CD4-positive, alpha-beta T cell treated with Interferon gamma for 1 hour (primary cell): Measurements from ENCODE around the gene TFCP2L1.

Source experiments
- DNase-seq: peaks from one replicate; pipeline ENCODE4 v3.0.0-alpha.2; 2020

Gene TFCP2L1

DNA sequence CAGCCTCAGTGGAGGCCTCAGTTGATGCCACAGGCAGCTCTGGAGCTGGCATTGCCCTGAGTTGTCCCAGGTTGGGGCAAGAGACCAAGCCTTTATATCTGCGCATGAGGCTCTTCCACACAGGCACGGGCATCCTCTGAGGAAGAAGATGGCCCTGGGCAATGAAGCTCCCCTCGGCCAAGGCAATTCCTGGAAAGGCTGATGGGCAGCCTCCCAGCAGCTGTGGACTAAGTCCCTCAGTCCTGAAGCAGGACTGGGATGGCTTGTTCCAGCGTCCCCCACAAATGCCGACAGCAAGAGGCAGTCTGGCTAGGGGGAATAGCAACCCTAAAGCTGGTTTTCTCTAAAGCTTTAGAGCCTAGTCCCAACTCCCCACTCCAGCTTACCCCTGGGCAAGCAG, 90.0 kb downstream of the TFCP2L1 start:
- DNase-seq = no peak

GRCh38 chr2:121194626-121195025, 90.4 kb downstream of the TFCP2L1 start:
- DNase-seq = no peak

DNA sequence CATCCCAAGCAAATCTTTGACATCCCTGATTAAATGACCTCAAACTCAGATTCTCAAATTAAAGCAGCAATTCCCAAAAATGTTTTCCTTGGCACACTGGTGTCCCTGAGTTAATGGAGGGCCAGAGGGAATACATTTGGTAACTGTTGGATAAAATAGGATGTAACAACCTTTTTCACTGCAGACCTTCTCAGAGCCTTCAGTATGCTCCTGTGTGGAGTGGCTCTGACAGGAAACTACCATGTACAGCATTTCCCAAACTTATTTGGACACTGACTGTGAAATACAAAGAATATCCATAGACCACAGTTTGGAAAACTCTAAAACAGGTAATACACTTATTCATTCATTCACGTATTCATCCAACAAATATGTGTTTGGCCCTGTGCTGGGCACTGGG, 91.8 kb downstream of the TFCP2L1 start:
- DNase-seq = no peak

DNA sequence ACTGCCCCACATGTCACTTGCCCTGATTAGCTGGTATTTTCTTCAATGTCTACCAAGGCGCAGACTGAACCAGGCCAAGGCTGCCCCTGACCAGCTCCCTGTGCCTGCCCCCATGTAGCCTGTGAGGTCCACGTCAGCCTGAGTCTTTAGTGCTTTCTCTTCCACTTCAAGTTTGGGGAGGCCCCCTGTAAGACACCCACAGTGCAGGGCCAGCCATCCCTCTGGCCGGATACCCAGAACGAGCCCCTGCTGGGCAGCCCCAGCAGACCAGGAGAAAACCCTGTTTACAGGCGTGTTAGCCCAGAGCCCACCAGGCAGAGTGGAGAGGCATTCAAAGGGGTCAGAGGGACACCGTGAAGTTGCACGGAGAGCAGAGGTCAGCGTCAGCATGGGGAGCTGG, 92.4 kb downstream of the TFCP2L1 start:
- no peak for DNase-seq

- no peak for DNase-seq
Observed at GRCh38 chr2:121191191-121192170, 93.5 kb downstream of the TFCP2L1 start.

- DNase-seq = no peak
Observed at GRCh38 chr2:121189661-121190381, 95.2 kb downstream of the TFCP2L1 start.

GRCh38 chr2:121189011-121189410, 96.0 kb downstream of the TFCP2L1 start:
- no peak for DNase-seq

- no peak for DNase-seq
Observed at GRCh38 chr2:121187982-121188411, 97.0 kb downstream of the TFCP2L1 start.

- DNase-seq = no peak
Observed at GRCh38 chr2:121187351-121187981, 97.5 kb downstream of the TFCP2L1 start.

DNA sequence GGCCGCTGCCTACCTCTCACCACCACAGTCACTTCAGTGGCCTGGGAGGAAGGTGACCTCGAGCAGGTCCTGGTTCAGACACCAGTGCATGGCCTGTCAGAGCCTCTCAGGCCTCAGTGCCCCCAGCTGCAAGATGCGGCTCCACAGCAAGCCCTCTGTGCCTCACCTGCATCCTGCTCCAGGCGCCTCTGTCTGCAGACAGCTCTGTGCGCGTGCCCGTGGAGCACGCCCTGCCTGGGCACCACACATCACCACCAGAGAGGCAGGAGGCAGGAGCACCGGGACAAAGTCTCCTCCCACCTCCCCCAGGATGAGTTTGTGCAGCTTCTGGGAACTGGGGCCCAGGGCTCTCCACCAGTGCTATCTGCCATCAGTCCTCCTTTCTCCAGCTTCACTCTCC, 98.7 kb downstream of the TFCP2L1 start:
- no peak for DNase-seq

- no peak for DNase-seq
Observed at GRCh38 chr2:121185571-121186074, 99.4 kb downstream of the TFCP2L1 start.

GRCh38 chr2:121185111-121185510, 99.9 kb downstream of the TFCP2L1 start:
- DNase-seq = no peak

GRCh38 chr2:121184248-121184862, 100.6 kb downstream of the TFCP2L1 start:
- DNase-seq = no peak

DNA sequence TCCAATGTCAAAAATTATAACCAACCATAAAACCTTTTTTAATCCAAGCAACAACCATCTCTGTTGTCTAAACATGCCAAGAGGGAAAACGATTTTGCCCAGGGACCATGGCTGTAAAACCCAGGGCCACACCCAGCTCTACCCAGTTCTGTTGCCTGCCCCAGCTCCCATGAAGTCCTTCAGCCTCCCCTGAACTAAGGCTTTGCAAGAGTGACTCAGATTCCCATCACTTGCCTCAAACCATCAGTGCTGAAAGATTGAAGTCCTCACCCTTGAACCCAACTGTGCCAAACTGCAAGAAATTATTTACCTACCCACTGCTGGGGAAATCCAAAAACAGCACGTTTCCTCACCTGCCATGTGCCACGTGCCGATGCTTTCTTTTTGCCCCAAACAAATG, 102.5 kb downstream of the TFCP2L1 start:
- no peak for DNase-seq

DNA sequence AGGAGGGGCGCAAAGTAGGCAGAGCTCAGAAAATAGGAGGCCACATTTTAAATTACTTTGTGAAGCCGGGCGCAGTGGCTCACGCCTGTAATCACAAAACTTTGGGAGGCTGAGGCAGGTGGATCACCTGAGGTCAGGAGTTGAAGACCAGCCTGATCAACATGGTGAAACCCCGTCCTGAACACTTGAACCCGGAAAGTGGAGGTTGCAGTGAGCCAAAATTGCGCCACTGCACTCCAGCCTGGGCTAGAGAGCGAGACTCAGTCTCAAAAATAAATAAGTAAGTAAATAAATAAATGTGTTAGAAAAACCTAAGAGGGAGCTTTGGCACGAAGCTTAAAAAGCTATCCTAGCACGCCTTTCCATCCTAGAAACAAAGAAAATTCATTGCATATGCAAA, 105.5 kb downstream of the TFCP2L1 start:
- DNase-seq = no peak

- DNase-seq = no peak
Observed at GRCh38 chr2:121178730-121179129, 106.3 kb downstream of the TFCP2L1 start.

GRCh38 chr2:121177896-121178295, 107.1 kb downstream of the TFCP2L1 start:
- DNase-seq = no peak

- no peak for DNase-seq
Observed at GRCh38 chr2:121175326-121175725, 109.7 kb downstream of the TFCP2L1 start.

- DNase-seq = no peak
Observed at GRCh38 chr2:121173806-121174205, 111.2 kb downstream of the TFCP2L1 start.

DNA sequence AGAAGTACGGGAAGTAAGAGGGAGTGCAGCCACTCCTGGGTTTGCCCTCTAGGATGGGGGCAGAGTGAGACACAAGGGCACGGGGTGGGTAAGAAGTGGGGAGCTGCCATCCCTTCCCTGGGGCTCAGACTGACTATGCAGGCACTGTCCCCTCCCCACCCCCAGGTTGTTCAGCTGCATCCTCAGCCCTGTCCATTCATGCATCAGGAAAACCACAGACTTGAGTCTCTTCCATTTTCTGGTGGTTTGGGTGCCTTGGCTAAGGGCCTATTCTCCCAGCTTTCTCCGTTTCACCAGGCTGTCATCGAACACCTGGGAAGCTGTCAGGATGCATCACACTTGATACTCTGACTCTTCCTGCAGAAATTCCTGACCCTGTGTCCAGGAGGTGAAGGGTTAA, 111.9 kb downstream of the TFCP2L1 start:
- no peak for DNase-seq

GRCh38 chr2:121172456-121172855, 112.5 kb downstream of the TFCP2L1 start:
- DNase-seq = no peak

DNA sequence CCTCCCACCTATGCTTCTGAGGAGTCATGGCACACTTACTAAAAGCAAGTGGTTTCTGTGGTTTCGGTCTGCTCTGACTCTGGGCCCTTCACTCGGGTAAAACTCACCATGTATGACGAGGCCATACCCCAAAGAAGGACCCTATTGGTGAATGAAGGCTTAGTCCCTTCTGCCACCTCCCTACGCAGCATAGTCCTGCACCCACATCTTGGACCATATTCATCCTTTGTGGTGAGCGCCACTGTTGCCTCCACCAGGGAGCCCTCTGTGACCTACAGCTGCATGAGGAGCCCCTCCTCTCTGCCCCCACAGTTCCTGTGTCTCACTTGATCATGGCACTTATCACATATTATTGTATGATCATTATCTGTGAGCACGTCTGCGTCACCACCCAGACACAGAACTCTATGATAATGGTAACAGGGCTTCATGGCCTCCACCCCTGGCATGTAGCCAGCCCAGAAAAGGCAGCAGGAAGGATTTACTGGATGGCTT, 113.3 kb downstream of the TFCP2L1 start:
- DNase-seq = no peak

GRCh38 chr2:121170577-121170976, 114.4 kb downstream of the TFCP2L1 start:
- DNase-seq = no peak
